ENCODE results near the gene PRDM10.

DNA sequence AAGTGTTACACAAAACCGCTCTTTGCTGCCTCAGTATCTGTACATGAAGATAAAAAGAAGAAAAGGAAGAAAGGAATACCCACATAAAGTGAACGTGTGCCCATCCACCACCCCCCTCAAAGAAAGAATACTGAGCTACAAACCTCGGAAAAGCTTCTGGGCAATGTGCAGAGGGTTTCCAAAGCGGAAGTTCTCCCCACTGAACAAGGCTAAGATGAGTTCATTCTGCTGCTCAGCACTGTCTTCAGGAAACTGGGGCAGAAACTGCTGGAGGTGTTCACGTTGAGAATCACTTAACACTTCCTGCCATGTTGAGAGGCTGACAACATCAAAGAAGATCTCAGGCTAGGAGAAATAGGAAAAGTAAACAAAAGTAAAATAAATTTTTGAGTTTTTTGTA, 114.2 kb downstream of the PRDM10 start:
- TF ChIP-seq, protein P1, sequence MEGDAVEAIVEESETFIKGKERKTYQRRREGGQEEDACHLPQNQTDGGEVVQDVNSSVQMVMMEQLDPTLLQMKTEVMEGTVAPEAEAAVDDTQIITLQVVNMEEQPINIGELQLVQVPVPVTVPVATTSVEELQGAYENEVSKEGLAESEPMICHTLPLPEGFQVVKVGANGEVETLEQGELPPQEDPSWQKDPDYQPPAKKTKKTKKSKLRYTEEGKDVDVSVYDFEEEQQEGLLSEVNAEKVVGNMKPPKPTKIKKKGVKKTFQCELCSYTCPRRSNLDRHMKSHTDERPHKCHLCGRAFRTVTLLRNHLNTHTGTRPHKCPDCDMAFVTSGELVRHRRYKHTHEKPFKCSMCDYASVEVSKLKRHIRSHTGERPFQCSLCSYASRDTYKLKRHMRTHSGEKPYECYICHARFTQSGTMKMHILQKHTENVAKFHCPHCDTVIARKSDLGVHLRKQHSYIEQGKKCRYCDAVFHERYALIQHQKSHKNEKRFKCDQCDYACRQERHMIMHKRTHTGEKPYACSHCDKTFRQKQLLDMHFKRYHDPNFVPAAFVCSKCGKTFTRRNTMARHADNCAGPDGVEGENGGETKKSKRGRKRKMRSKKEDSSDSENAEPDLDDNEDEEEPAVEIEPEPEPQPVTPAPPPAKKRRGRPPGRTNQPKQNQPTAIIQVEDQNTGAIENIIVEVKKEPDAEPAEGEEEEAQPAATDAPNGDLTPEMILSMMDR (IDR thresholded peaks at IDR 0.05) = no peak
- no peak for TF ChIP-seq EP300 (IDR thresholded peaks at IDR 0.05)
- no peak for TF ChIP-seq POLR2A (IDR thresholded peaks at IDR 0.05; ENCODE audit: low read depth)
- no peak for TF ChIP-seq POLR2AphosphoS5 (IDR thresholded peaks at IDR 0.05)
